ENCODE measurements around the gene STX2.
"Not testable (repeated sequence)": the region's sequence is repeated elsewhere in the genome, so short reads cannot be mapped to it uniquely, and the experiment has no call there.

Gene STX2

GRCh38 chr12:130799051-130799450 is 40.0 kb downstream of the STX2 start:
- no peak for DNase-seq (ENCODE audit: low spot score)

DNA sequence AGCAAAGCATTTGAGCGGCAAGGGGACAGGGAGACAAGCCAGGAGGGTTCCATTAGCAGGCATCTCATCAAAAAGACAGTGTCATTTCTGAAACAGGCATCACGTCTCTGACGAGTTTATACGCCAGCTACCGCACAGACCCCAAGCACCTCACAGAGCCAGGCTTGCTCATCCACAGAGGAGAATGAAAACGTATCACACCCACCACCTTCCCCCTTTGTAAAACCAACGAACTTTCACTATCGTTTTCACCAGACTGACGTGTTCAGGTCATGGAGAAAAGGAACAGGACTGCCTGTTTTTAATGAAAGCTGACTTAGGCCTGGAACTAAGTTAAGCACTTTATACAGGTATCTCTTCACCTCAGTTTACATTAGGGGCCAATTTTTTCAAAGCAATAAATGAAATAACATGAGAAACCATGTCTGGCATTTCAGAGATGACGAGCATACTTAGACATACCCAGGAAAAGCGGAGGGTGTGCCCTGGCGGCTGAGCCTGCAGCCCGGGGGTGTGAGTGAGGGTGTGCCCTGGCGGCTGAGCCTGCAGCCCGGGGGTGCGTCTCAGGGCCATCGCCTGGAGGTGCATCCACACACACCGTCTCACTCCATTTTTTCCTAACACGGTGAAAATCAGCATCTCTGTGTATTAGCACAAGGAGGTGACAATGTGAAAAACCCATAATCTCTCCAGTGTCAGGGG is 41.9 kb downstream of the STX2 start:
- no peak for DNase-seq (ENCODE audit: low spot score)

GRCh38 chr12:130795906-130796305 is 43.1 kb downstream of the STX2 start:
- DNase-seq (ENCODE audit: low spot score), result no peak

DNA sequence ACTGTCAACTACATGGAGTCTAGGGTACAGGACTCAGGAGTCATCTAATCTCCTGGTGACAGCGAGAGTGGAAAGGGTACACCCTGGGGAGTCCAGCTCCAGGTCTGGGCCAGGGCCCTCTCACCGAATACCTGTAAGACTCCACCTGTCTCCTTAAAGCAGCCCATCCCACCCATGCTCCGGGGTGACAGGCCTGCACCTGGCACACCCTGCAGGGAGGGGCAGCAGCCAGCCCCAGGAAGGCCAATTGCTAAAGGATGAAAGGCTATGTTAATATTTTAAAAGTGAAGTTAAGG is 45.5 kb downstream of the STX2 start:
- no peak for DNase-seq (ENCODE audit: low spot score)

DNA sequence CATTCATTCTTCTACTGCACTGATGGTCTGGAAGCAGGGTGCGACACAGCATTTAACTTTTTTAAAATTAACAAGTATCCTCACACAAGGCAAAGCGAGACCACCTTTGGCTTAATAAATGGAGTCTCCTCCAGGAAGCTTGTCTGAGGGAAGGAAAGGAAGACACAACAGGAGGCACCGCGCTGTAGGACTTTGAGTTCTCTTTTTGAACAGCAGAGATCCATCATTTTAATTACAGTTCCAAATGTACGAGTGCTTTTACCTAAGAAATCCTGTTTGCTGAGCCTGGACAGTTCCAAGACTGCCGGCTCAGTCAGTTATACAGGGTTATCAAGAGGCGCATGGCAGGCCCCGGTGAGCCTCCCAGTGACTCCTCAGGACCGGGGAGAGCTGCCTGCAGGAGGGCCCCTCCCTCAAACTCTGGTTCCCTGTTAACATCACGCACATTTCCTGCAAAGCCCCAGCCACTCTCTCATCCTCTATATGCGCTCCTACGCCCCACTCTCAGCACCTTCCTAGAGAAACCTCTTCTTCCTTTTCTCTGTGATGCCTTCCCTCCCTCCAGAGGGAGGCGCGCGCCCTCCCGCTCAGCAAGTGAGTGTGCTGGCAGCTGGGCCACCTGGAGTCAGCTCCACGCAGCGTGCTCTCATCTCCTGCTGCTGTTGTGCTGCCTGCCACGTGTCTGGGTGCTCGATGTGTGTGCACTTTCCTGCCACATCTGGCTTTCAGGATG is 46.1 kb downstream of the STX2 start:
- no peak for DNase-seq (ENCODE audit: low spot score)

- no peak for DNase-seq (ENCODE audit: low spot score)
These were observed 47.4 kb downstream of the STX2 start for GRCh38 chr12:130791629-130792028.

GRCh38 chr12:130788515-130788914 is 50.5 kb downstream of the STX2 start:
- no peak for DNase-seq (ENCODE audit: low spot score)

DNA sequence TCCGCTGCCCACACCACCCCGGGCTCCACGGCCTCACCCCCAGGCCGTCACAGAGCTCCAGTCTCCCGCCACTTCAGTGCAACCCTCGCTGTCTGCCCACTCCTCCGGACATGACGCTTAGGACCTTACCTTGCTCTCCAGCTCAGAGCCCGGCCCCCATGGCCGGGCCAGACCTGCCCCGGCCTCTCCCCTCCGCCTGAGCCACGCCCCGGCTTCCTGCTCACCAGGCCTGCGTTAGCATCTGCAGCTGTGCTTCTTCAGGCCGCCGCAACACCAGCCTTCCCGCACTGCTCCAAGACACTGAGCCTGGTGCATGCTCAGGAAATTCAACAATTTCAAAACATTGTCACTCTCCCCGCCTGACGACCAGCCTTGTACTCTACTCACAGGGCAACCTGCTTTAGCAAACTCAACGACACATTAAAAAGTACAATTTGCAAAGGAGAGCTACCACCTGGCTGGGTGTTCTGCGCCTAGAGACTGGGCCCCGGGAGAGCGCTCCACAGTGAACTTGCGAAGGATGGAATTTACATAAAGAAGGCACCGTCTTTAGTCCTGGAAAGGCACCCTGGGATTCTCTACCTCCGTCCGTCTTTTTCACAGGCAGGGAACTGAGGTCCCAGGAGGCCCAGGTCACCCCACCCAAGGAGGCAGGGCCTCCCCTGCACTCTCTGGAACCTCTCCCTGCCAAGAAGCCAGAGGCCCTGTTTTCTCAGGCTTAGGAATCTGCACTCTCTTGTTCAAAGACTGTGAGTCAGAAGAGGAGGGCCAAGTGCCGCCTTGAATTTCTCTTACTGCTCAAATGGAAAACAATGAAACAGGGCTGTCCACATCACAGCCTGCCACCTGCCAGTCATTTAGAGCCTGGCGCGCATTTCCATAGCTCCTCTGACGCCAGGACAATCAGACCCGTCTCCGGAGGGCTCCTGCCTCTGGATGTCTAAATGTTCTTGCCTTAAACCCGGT is 51.3 kb downstream of the STX2 start:
- no peak for DNase-seq (ENCODE audit: low spot score)

GRCh38 chr12:130787041-130787440 is 52.0 kb downstream of the STX2 start:
- no peak for DNase-seq (ENCODE audit: low spot score)

- no peak for DNase-seq (ENCODE audit: low spot score)
These were observed 55.8 kb downstream of the STX2 start for GRCh38 chr12:130783110-130783715.

DNA sequence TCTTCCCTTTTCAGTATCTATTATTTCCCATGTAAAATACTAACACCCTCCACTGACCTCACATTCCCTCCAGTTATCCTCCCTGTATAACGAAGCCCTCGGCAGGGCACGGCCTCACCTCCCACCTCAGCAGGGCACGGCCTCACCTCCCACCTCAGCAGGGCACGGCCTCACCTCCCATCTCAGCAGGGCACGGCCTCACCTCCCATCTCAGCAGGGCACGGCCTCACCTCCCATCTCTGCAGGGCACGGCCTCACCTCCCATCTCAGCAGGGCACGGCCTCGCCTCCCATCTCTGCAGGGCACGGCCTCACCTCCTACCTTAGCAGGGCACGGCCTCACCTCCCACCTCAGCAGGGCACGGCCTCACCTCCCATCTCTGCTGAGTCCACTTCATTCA is 56.8 kb downstream of the STX2 start:
- DNase-seq (ENCODE audit: low spot score), result not testable (repeated sequence)

- no peak for DNase-seq (ENCODE audit: low spot score)
These were observed 58.0 kb downstream of the STX2 start for GRCh38 chr12:130780880-130781575.

GRCh38 chr12:130780325-130780724 is 58.7 kb downstream of the STX2 start:
- DNase-seq (ENCODE audit: low spot score), result no peak

DNA sequence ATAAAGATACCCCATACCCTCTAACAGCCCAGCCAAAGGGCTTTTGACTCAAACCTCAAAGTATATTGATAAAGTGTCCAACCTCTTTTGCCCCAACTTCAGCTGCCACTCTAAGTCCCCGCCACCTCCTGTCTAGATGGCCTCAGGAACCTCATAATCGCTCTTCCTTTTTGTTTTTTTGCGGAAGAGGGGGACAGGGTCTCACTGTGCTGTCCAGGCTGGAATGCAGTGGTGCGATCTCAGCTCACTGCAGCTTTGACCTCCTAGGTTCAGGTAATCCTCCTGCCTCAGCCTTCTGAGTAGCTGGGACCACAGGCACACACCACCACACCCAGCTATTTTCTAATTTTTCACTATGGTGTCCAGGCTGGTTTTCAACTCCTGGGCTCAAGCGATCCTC is 60.3 kb downstream of the STX2 start:
- no peak for DNase-seq (ENCODE audit: low spot score)

DNA sequence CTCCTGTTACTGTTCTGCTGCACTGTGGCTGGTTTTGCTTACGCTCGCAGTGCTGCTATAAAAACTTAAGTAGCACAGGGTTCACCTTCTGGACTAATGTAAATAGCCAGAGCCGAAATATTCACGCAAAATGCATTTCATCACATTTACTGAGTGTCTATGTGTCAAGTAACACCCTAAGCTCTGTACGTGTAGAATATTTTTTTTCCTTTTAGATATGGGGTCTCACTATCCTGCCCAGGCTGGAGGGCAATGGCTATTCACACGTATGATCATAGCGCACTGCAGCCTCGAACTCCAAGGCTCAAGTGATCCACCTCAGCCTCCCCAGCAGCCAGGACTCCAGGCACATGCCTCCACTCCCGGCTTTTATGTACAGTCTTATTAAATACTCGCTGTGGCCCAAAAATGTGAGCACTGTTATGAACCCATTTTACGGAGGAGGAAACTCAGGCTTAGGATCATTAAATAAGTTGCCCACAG is 62.2 kb downstream of the STX2 start:
- DNase-seq (ENCODE audit: low spot score), result no peak

GRCh38 chr12:130775953-130776856 is 62.8 kb downstream of the STX2 start:
- DNase-seq (ENCODE audit: low spot score), result peak; percentile 76

GRCh38 chr12:130770413-130771028 is 68.5 kb downstream of the STX2 start:
- no peak for DNase-seq (ENCODE audit: low spot score)

GRCh38 chr12:130768120-130768519 is 70.9 kb downstream of the STX2 start:
- DNase-seq (ENCODE audit: low spot score), result no peak

- no peak for DNase-seq (ENCODE audit: low spot score)
These were observed 72.6 kb downstream of the STX2 start for GRCh38 chr12:130766470-130766869.

DNA sequence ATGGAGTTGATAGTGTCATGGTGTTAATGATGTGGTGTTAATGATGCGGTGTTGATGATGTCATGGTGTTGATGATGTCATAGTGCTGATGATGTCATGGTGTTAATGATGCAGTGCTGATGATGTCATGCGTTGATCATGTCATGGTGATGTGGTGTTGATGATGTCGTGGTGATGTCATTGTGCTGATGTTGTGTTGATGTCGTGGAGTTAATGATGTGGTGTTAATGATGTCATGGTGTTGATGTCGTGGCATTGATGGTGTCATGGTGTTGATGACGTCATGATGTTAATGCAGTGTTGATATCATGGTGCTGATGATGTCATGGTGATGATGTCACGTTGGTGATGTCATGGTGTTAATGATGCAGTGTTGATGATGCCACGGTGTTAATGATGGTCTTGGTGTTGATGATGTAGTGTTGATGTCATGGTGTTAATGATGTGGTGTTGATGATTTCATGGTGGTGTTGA is 73.8 kb downstream of the STX2 start:
- peak; percentile 8 for DNase-seq (ENCODE audit: low spot score)
